BJ (cell line): ENCODE data around the gene LHFPL6. TPM values are rescaled to one million over a fixed set of nuclear protein-coding genes. Genes with fewer than 3 reads are reported as not detected.

Source experiments
- CTCF ChIA-PET: fragments of 350-600 bp; formaldehyde crosslinking; extraction: SDS; loops from one replicate; lab custom pipeline; 2021; ENCODE audit warnings: antibody characterized with exemption, inconsistent platforms; lab: Yijun Ruan, JAX
- POLR2A ChIA-PET: fragments of 300-600 bp; sonication (Branson Sonifier 250); formaldehyde crosslinking; extraction: SDS; loops from one replicate; lab custom pipeline; 2021; ENCODE audit warnings: antibody characterized with exemption; lab: Charles Lee
- DNase-seq: peaks from one replicate; pipeline ENCODE4 v3.0.0-alpha.2; 2011; ENCODE audit warnings: low read depth
- H3K27me3 ChIP-seq: 2 replicates; pipeline ENCODE4 v1.6.0; 2011; ENCODE audit warnings: low read length; ENCODE audit not compliant: control insufficient read depth, insufficient read depth
- H3K36me3 ChIP-seq: 2 replicates; pipeline ENCODE4 v1.5.1; 2011; ENCODE audit warnings: low read length; ENCODE audit not compliant: control insufficient read depth, insufficient read depth
- H3K4me3 ChIP-seq: 2 replicates; pipeline ENCODE4 v1.5.1; 2011; ENCODE audit warnings: low read depth, mild to moderate bottlenecking, control low read depth, low read length
- polyA plus RNA-seq: library from polyadenylated mRNA; depleted of rRNA; stranded (reverse); fragments of >200 nt; gene quantifications from 2 replicates; pipeline ENCODE4 v1.2.3, GENCODE V29; 2011
- TF ChIP-seq, protein P1 (sequence below): IDR thresholded peaks from 2 replicates; pipeline ENCODE4 v1.5.1; 2011; ENCODE audit warnings: low read depth, mild to moderate bottlenecking, control low read depth, inconsistent platforms, low read length, moderate library complexity; ENCODE audit not compliant: insufficient read depth

The LHFPL6 gene
- polyA plus RNA-seq, 1 experiment = 69.0 TPM

- H3K36me3 ChIP-seq = no peaks in the 10 kb centered on the region
- DNase-seq = no peak
- no peak overlapping the region for H3K4me3 ChIP-seq
- TF ChIP-seq, protein P1, sequence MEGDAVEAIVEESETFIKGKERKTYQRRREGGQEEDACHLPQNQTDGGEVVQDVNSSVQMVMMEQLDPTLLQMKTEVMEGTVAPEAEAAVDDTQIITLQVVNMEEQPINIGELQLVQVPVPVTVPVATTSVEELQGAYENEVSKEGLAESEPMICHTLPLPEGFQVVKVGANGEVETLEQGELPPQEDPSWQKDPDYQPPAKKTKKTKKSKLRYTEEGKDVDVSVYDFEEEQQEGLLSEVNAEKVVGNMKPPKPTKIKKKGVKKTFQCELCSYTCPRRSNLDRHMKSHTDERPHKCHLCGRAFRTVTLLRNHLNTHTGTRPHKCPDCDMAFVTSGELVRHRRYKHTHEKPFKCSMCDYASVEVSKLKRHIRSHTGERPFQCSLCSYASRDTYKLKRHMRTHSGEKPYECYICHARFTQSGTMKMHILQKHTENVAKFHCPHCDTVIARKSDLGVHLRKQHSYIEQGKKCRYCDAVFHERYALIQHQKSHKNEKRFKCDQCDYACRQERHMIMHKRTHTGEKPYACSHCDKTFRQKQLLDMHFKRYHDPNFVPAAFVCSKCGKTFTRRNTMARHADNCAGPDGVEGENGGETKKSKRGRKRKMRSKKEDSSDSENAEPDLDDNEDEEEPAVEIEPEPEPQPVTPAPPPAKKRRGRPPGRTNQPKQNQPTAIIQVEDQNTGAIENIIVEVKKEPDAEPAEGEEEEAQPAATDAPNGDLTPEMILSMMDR = no peak
- ChIA-PET POLR2A (no interaction called here), CTCF (interaction anchor here (0.8 kb wide), 1 partner anchor 276 kb away, joined by 3 read pairs; no protein-coding TSS in a partner anchor)
- no peaks in the 10 kb centered on the region for H3K27me3 ChIP-seq
Measured at GRCh38 chr13:39336937-39337336, 266.1 kb downstream of the LHFPL6 start.

DNA sequence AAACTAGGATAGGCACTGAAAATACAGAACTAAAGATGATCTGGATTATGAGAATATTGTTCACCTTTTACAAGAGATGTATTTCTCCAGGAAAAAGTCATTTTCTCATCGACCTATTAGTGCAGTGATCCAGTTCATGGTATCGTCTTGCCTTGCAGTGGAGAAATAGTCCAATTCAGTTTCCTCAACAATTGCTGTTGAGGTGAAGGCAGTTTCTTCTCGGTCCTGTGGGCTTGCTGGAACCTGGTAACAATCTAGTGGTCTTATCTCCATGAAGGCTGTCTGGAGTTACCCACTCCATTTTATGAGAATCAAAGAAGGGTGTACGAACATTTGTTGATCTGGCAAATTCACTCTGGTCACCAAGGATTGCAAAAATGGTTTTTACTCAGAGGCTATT lies 266.8 kb downstream of the LHFPL6 start:
- DNase-seq = no peak
- TF ChIP-seq, protein P1 = no peak
- Histone ChIP-seq H3K36me3 (no peaks in the 10 kb centered on the region), H3K27me3 (no peaks in the 10 kb centered on the region), H3K4me3 (no peak overlapping the region)
- ChIA-PET CTCF (no interaction called here), POLR2A (no interaction called here)

DNA sequence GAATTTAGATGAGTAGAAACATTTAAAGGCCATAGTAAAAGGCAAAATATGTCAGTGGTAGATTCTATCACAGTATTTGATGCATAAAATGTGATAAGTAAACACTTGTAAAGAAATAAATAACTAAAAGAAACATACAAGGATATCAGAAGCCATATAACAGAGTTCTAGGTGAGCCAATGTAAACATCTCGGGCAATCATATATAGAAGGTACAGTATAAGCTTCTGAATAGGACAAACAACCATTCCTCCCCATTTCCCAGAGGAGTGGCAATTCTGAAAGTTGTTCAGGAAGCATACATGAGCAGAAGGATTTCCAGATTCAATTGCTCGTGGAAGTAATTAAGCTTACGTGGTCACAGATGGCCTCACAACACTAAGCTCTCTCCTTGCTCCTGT lies 267.3 kb downstream of the LHFPL6 start:
- H3K4me3 ChIP-seq = no peak overlapping the region
- ChIA-PET POLR2A (no interaction called here), CTCF (no interaction called here)
- H3K36me3 ChIP-seq = no peaks in the 10 kb centered on the region
- DNase-seq = no peak
- TF ChIP-seq, protein P1 = no peak
- no peaks in the 10 kb centered on the region for H3K27me3 ChIP-seq

DNA sequence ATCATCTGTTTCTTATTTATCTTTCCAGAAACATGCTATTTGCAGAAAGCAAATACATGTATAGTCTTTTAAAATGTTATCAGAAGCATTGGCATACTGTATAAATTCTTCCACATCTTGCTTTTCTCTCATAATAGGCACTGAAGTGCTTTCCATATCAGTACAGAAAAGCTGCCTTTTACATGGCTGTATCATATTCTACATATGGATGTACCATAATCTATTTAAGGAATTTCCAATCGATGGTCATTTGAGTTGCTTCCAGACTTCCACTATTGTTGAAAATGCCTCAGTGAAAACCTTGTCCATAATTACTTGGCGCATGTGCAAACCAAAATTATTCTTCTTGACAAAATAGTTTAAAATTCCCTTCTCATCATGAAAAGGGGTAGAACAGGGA lies 272.5 kb downstream of the LHFPL6 start:
- H3K27me3 ChIP-seq = no peaks in the 10 kb centered on the region
- CTCF ChIA-PET = no interaction called here
- TF ChIP-seq, protein P1 = no peak

DNA sequence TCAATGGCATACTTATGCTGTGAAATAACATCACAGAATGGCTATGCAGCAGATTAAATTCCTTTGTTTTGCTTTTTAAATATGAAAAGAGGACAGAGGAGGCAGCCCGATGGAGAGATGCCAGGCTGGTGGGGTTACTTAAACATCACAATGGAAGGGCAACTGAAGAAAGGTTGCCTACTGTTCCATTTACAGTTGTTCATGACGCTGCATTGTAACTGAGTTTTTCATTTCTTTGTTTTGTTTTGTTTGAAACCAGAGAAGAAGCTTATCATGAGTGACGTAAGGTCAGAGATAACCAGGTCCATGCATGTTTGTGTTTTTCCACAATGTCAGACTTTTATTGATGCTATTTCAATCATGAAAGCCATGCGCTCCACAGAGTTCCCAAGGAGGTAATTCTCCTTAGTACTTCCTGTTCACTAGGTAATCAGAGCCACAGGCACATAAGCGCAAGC lies 273.8 kb downstream of the LHFPL6 start:
- ChIA-PET CTCF (no interaction called here), POLR2A (no interaction called here)
- H3K4me3 ChIP-seq = no peak overlapping the region
- no peaks in the 10 kb centered on the region for H3K27me3 ChIP-seq
- no peak for DNase-seq
- TF ChIP-seq, protein P1 = no peak
- no peaks in the 10 kb centered on the region for H3K36me3 ChIP-seq

More for the DNA sequence above, 272.5 kb downstream of the LHFPL6 start:
- POLR2A ChIA-PET = no interaction called here
- no peaks in the 10 kb centered on the region for H3K36me3 ChIP-seq
- H3K4me3 ChIP-seq = no peak overlapping the region
- no peak for DNase-seq
